ENCODE data around the gene MRPL37.
"Not testable (repeated sequence)": the region's sequence is repeated elsewhere in the genome, so short reads cannot be mapped to it uniquely, and the experiment has no call there.

Gene MRPL37

DNA sequence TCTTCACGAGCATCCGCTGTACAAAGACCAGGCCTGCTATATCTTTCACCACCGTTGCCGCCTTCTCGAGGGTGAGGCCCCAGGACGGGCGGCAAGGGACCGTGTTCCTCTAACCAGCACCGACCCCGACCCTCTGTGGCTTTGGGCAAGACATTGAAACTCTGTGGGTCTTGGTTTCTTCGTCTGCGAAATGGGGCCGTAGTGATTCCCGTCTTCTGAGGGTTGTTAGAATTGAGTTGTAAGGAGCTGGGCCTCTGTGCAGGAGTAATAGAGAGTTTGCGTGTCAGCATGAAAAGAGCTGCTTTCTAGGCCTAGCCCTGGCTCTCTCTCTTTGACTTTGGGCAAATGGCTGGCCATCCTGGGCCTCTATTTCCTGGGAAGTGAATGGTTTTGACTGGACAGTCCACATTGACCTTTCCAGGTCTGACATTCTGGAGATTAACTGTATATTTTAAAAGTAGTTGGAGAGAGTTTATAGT lies 591 bp downstream of the MRPL37 start:
- no peak for TF ChIP-seq CTCF (IDR thresholded peaks at IDR 0.05; ENCODE audit: low read depth, low read length)
- DNase-seq (ENCODE audit: extremely low read depth, low read depth): no peak

DNA sequence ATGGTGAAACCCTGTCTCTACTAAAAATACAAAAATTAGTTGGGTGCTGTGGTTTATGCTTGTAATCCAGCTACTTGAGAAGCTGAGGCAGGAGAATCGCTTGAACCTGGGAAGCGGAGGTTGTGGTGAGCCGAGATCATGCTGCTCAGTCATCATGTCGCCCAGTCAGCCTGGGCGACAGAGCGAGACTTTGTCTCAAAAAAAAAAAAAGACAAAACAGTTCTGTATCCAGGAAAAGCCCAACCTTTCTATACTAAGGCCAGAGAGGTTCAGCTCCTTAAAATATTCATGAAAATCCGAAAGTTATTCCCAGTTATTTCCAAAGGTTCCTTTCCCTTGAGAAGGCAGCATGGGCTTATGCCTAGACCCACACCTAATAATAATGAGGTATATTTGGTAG lies 4.2 kb downstream of the MRPL37 start:
- no peak for TF ChIP-seq CTCF (IDR thresholded peaks at IDR 0.05; ENCODE audit: low read depth, low read length)
- no peak for DNase-seq (ENCODE audit: extremely low read depth, low read depth)

DNA sequence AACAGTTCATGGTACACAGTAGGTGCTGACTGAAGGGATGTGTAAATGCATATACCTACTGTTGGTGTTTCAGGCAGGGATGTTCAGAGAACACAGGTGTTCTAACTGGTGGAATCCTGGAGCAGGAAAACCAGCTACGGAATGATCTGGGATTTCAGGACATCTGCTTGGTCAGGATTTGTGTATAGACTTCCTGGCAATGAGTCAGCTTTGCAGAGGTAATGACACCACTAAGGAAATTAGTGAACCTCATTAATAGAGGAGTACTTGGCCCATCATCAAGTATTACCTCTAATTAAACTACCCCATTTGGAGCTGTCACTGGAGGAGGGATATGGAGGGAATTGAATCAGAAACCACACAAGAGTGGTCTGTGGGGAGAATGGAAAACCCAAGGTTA lies 7.3 kb downstream of the MRPL37 start:
- TF ChIP-seq CTCF (IDR thresholded peaks at IDR 0.05; ENCODE audit: low read depth, low read length): no peak
- no peak for DNase-seq (ENCODE audit: extremely low read depth, low read depth)

GRCh38 chr1:54207896-54208295 lies 7.9 kb downstream of the MRPL37 start:
- not testable (repeated sequence) for DNase-seq (ENCODE audit: extremely low read depth, low read depth)

- no peak for TF ChIP-seq CTCF (IDR thresholded peaks at IDR 0.05; ENCODE audit: low read depth, low read length)
These were observed 12.9 kb downstream of the MRPL37 start for GRCh38 chr1:54212872-54213271.

DNA sequence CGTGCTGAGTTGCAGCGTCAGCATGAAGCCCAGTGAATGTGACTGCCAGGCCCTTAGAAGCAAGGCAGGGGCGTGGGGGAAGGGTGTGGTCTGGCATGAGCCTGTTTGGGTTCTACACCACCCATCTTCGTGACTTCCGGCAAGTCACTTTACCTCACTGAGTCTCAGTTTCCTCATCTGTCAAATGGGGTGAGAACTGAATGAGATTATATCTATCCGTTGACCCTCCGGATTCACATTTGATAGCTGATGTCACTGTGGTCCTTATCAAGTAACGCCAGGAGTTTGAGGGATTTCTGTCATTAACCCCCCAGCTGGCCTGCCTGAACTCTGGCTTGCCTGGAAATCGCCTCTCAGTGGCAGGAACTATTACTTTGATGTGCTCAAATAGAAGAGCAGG lies 15.6 kb downstream of the MRPL37 start:
- TF ChIP-seq CTCF (IDR thresholded peaks at IDR 0.05; ENCODE audit: low read depth, low read length): no peak
- DNase-seq (ENCODE audit: extremely low read depth, low read depth): no peak

More at GRCh38 chr1:54212872-54213271, 12.9 kb downstream of the MRPL37 start:
- no peak for DNase-seq (ENCODE audit: extremely low read depth, low read depth)

DNA sequence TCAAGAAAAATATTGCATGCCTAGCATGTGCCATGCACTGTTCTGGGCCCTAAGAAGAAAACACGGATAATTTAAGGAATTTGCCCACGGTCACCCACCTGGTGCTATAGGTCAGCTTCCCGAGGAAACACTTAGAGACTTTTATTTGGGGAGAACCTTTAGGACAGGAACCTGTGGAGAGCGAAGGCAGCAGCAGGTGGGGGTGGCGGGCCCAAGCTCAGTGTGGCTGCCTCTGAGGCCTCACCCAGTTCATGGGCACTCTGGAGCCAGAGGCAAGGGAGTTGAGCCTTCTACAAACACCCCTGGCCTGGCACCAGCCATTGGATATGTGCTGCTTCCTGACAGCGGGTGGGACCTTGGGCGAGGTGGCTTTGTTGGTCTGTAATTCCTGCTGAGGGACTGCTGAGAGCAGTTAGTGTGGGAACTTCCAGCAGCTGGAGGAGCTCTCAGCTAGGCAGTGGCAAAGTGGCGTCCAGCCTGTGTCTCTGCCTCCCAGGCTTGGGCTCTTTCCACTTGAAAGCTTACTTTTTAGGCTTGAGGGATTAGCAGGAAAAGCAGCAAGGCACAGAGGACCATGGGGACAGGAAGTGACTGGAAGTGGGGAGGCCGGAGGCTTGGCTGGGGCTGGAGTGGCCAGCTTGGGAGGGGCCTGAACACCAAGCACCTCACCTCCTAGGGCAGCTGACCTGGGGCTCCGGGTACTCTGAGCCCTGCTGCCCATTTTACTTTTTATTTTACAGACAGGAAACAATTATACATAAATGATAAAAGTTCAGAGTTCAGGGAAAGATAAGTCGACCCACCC lies 19.1 kb downstream of the MRPL37 start:
- no peak for DNase-seq (ENCODE audit: extremely low read depth, low read depth)
- peak; percentile 4 for TF ChIP-seq CTCF (IDR thresholded peaks at IDR 0.05; ENCODE audit: low read depth, low read length)

DNA sequence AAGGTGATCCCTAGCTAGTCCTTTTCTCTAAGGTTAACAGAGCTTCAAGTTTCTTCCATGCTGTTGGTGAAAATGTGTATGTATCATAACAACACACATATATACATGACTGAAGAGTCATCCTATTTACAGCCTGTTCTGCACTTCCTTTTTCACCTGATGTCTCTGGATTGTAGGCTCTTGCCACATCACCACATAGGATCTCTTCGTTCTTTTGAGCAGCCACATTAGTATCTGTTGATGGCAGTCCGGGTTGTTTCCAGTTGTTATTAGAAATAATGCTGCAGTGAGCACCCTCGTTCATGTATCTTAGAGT lies 19.7 kb downstream of the MRPL37 start:
- TF ChIP-seq CTCF (IDR thresholded peaks at IDR 0.05; ENCODE audit: low read depth, low read length): no peak
- no peak for DNase-seq (ENCODE audit: extremely low read depth, low read depth)

All from AG09319 (cell line).